HCT116 (cell line): ENCODE data around the gene PSMA3. TPM values are rescaled to one million over a fixed set of nuclear protein-coding genes. Genes with fewer than 3 reads are reported as not detected.

Experiments used
- ATAC-seq: fragments of 200-7000 bp; cut with Tn5 transposase; 2 replicates; pipeline ENCODE4 v1.9.1; 2020; ENCODE audit warnings: mild to moderate bottlenecking, moderate library complexity
- BruUV-seq: library from RNA; stranded (reverse); fragments of 400-500 nt; replicated peaks from 2 replicates; lab custom pipeline; 2021; lab: Mats Ljungman, UMichigan
- CTCF ChIA-PET: fragments of 300-600 bp; sonication (Branson Sonifier 250); formaldehyde crosslinking; loops from one replicate; lab custom pipeline; 2021; ENCODE audit warnings: antibody characterized with exemption; lab: Charles Lee
- POLR2A ChIA-PET: fragments of 300-600, 350-600 bp; sonication (Branson Sonifier 250); formaldehyde crosslinking; loops from one replicate; lab custom pipeline; 2021; ENCODE audit warnings: antibody characterized with exemption; lab: Charles Lee
- RAD21 ChIA-PET, 2 experiments: fragments of 300-600 bp; sonication (Branson Sonifier 250); formaldehyde crosslinking; loops; one replicate each; lab custom pipeline; 2023; ENCODE audit warnings: low total read pairs in 2 of 2; ENCODE audit not compliant: uncharacterized antibody in 2 of 2, unreplicated experiment in 2 of 2, low non-redundant PET in 1 of 2; lab: Charles Lee
- DNase-seq: peaks from one replicate; pipeline ENCODE4 v3.0.0-alpha.2; 2010; ENCODE audit warnings: low read depth, low spot score
- H2AFZ ChIP-seq: fragments of 200-600 bp; shearing (Covaris generic), sonication (generic); 2 replicates; pipeline ENCODE4 v1.6.1; 2017; ENCODE audit warnings: low read depth, mixed run types, mixed read lengths, antibody characterized with exemption, low read length; ENCODE audit not compliant: poor library complexity, severe bottlenecking
- H3K27ac ChIP-seq: 2 replicates; pipeline ENCODE4 v1.5.1; 2012; ENCODE audit warnings: low read depth, low read length
- H3K27me3 ChIP-seq: fragments of 200-600 bp; sonication (generic); 2 replicates; pipeline ENCODE4 v1.6.1; 2016; ENCODE audit warnings: mixed run types, low read length, mixed read lengths; ENCODE audit not compliant: insufficient read depth
- H3K36me3 ChIP-seq, 2 experiments: fragments of 200-500 bp in 1 of 2; fragments of 200-600 bp in 1 of 2; sonication (Bioruptor generic) in 1 of 2; sonication (generic) in 1 of 2; 2 replicates each; pipeline versions ENCODE4 v1.5.1 to v1.6.1; 2014 to 2016; ENCODE audit warnings: low read length in 2 of 2, inconsistent platforms in 1 of 2, mixed read lengths in 1 of 2, mixed run types in 1 of 2; ENCODE audit not compliant: insufficient read depth in 2 of 2, control insufficient read depth in 1 of 2
- H3K4me1 ChIP-seq, 2 experiments: fragments of 200-600 bp in 1 of 2; sonication (generic) in 1 of 2; 2 replicates each; pipeline versions ENCODE4 v1.5.1 to v1.6.1; 2012 to 2017; ENCODE audit warnings: low read length in 2 of 2, inconsistent platforms in 1 of 2, mild to moderate bottlenecking in 1 of 2, mixed read lengths in 1 of 2, mixed run types in 1 of 2, moderate library complexity in 1 of 2; ENCODE audit not compliant: insufficient read depth in 2 of 2, control insufficient read depth in 1 of 2
- H3K4me2 ChIP-seq: fragments of 200-600 bp; sonication (generic); 2 replicates; pipeline ENCODE4 v1.6.1; 2017; ENCODE audit warnings: mixed run types, low read length, mixed read lengths
- H3K4me3 ChIP-seq, 2 experiments: fragments of 200-600 bp in 1 of 2; sonication (generic) in 1 of 2; replicated peaks in 1 of 2; 2 replicates each; pipeline ENCODE4 v1.5.1; 2011 to 2016; ENCODE audit warnings: low read length in 2 of 2, control low read depth in 1 of 2, low read depth in 1 of 2, mild to moderate bottlenecking in 1 of 2, mixed read lengths in 1 of 2, mixed run types in 1 of 2
- H3K79me2 ChIP-seq: fragments of 200-600 bp; sonication (generic); 2 replicates; pipeline ENCODE4 v1.6.1; 2017; ENCODE audit warnings: mild to moderate bottlenecking, mixed run types, low read length, moderate library complexity, mixed read lengths; ENCODE audit not compliant: insufficient read depth
- H3K9ac ChIP-seq: fragments of 200-600 bp; sonication (generic); 2 replicates; pipeline ENCODE4 v1.6.1; 2016; ENCODE audit warnings: low read length, mixed read lengths
- H3K9me2 ChIP-seq: fragments of 200-600 bp; sonication (generic), shearing (Covaris generic); 2 replicates; pipeline ENCODE4 v1.6.1; 2017; ENCODE audit warnings: mixed run types, mild to moderate bottlenecking, moderate library complexity; ENCODE audit not compliant: insufficient read depth
- H3K9me3 ChIP-seq, 2 experiments: fragments of 200-500 bp in 1 of 2; fragments of 200-600 bp in 1 of 2; sonication (Bioruptor generic) in 1 of 2; sonication (generic) in 1 of 2; 2 replicates each; pipeline ENCODE4 v1.6.1; 2014 to 2017; ENCODE audit warnings: low read length in 2 of 2, mixed read lengths in 2 of 2, inconsistent platforms in 1 of 2, low read depth in 1 of 2, mild to moderate bottlenecking in 1 of 2, mixed run types in 1 of 2, moderate library complexity in 1 of 2; ENCODE audit not compliant: control insufficient read depth in 1 of 2, insufficient read depth in 1 of 2
- H4K20me1 ChIP-seq: fragments of 200-600 bp; sonication (generic), shearing (Covaris generic); 2 replicates; pipeline ENCODE4 v1.6.1; 2017; ENCODE audit warnings: mixed run types, mild to moderate bottlenecking, moderate library complexity; ENCODE audit not compliant: insufficient read depth
- CEBPB ChIP-seq: IDR thresholded peaks from 2 replicates; pipeline ENCODE4 v1.6.1; 2012; ENCODE audit warnings: low read depth
- FOSL1 ChIP-seq: IDR thresholded peaks from 2 replicates; pipeline ENCODE4 v1.6.1; 2012; ENCODE audit warnings: low read depth
- JUND ChIP-seq: IDR thresholded peaks from 2 replicates; pipeline ENCODE4 v1.6.1; 2012
- POLR2A ChIP-seq: IDR thresholded peaks from 2 replicates; pipeline ENCODE4 v1.7.0; 2011; ENCODE audit warnings: borderline replicate concordance; ENCODE audit not compliant: insufficient read depth, insufficient read length; ENCODE audit errors: extremely low read depth
- RAD21 ChIP-seq: IDR thresholded peaks from 2 replicates; pipeline ENCODE4 v1.6.1; 2012; ENCODE audit warnings: low read depth, mild to moderate bottlenecking
- SIN3A ChIP-seq: IDR thresholded peaks from 2 replicates; pipeline ENCODE4 v1.6.1; 2012; ENCODE audit warnings: low read depth
- ZFX ChIP-seq: fragments of 450-650 bp; IDR thresholded peaks from 2 replicates; pipeline ENCODE4 v1.6.1; 2017
- intact Hi-C: fragments of 100-400 bp; cut with micrococcal nuclease; formaldehyde crosslinking; loops from 2 replicates; pipeline ENCODE4 v1.10.0; 2022
- total RNA-seq: library from RNA; stranded (reverse); gene quantifications from one replicate; pipeline ENCODE4 v1.2.1, GENCODE V29; 2021; ENCODE audit not compliant: unreplicated experiment
- TF ChIP-seq, protein P1 (sequence below), 3 experiments: fragments of 200-600 bp in 1 of 3; sonication (generic) in 1 of 3; IDR thresholded peaks in 2 of 3; conservative IDR thresholded peaks in 1 of 3; 2 replicates each; pipeline ENCODE4 v1.5.1; 2012 to 2017; ENCODE audit warnings: low read depth in 2 of 3, low read length in 2 of 3, antibody characterized with exemption in 1 of 3, borderline replicate concordance in 1 of 3, control low read depth in 1 of 3, mild to moderate bottlenecking in 1 of 3, mixed read lengths in 1 of 3, mixed run types in 1 of 3, moderate library complexity in 1 of 3; ENCODE audit not compliant: insufficient read depth in 1 of 3
- TF ChIP-seq, protein P2 (sequence below): IDR thresholded peaks from 2 replicates; pipeline ENCODE4 v1.6.1; 2012
- TF ChIP-seq, protein P3 (sequence below): IDR thresholded peaks from 2 replicates; pipeline ENCODE4 v1.6.1; 2012
- TF ChIP-seq, protein P4 (sequence below): IDR thresholded peaks from 2 replicates; pipeline ENCODE4 v1.6.1; 2012; ENCODE audit warnings: low read depth

Gene PSMA3
- total RNA-seq, 1 experiment from 2014 or later, result 267 TPM

DNA sequence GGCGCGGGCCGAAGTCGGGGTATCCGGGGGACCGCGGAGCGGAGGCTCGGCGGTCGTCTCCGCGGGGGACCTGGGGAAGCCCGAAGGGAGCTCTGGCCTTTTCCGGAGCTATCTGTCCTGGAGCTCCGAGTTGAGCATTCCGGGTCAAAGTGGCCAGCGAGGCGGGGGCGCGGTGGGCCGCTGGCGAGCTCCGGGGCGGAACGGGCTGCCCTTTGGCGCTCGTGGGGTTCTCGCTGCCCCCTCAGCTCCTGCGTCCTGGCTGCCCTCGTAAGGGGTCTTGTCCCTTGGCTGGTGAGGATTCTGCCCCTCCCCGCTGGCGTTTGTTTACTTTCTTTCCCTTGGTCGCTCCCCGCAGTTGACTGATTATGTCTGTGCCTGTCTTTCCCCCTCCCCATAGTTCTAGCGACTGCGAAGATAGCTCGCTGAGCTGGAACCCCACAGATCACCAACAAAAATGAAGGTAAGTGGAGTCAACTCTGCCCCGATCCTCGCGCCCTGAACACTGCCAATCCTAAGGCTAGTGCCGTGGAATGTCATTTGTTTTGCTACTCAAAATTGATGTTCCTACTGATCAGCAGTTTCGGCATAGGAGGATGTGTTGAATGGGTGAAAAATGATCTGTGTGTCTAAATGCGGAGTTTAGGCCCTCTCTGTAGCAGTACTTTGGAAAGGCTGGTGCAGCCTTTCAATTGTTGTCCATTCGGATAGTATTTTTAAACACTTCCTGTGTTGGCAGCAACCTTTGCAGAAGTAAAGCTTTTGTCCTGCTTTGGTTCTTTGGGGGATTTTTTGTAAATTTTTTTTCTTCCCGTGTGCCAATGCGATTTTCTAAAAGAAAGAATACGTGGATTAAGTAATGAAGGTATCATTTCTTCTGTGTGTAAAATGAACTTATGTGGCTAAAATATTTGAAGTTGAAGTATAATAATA lies 55.0 kb downstream of the PSMA3 start:
- ChIA-PET CTCF (no interaction called here), POLR2A (no interaction called here), RAD21 (no interaction called here)
- DNase-seq (no peak), ATAC-seq (no peak)
- no peaks in the 10 kb centered on the region for H3K9me3 ChIP-seq
- peak overlapping the region; percentile 85 for H3K4me2 ChIP-seq
- no peaks in the 10 kb centered on the region for H3K27me3 ChIP-seq
- peak overlapping the region; percentile 83 to 91 for H3K4me3 ChIP-seq
- peaks cover 36% of the 10 kb centered on the region for H3K79me2 ChIP-seq
- TF ChIP-seq ZFX (0 out of 2 replicates have a peak, but pooled peaks have one; percentile 11), JUND (no peak)
- H3K9me2 ChIP-seq, result no peaks in the 10 kb centered on the region
- intact Hi-C loops, result loop anchor here (2.0 kb wide), 1 partner anchor 55 kb away; the partner anchor contains the start of gene PSMA3
- H3K9ac ChIP-seq, result peak overlapping the region; percentile 70
- H3K36me3 ChIP-seq, result peaks cover 8 to 11% of the 10 kb centered on the region in 2 experiments; a peak in 2 of 4 replicates
- H2AFZ ChIP-seq, result no peak overlapping the region
- peak overlapping the region; percentile 75 for H3K27ac ChIP-seq
- 0 out of 2 replicates have a peak, but pooled peaks cover 11% of the 10 kb centered on the region for H4K20me1 ChIP-seq
- TSS peak; percentile 47 for BruUV-seq
- H3K4me1 ChIP-seq, result peaks cover 12 to 13% of the 10 kb centered on the region in 2 experiments

DNA sequence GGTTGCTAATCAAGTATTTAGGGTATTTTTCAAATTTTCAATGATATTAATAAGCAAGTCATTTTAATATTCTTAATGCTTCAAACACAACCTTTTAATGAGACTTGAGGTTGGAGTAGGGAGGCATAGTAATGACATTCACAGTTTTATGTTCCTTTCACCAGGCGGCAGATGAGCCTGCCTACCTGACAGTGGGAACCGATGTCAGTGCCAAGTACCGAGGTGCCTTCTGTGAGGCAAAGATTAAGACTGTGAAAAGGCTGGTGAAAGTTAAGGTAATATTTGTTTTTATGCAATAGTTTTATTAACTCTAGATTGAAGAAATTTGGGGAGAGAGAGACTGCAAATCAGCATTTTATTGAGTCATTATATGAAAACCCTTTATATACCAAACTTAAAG lies 56.8 kb downstream of the PSMA3 start:
- DNase-seq (no peak), ATAC-seq (no peak)
- Histone ChIP-seq H2AFZ (no peak overlapping the region), H3K9me2 (no peaks in the 10 kb centered on the region), H3K4me1 (peaks cover 10 to 12% of the 10 kb centered on the region in 2 experiments), H3K36me3 (peaks cover 0 to 8% of the 10 kb centered on the region in 2 experiments; a peak in 1 of 4 replicates), H3K9ac (no peak overlapping the region), H4K20me1 (0 out of 2 replicates have a peak, but pooled peaks cover 9% of the 10 kb centered on the region), H3K4me2 (no peak overlapping the region), H3K4me3 (no peak overlapping the region), H3K27ac (no peak overlapping the region), H3K79me2 (peaks cover 18% of the 10 kb centered on the region), H3K27me3 (no peaks in the 10 kb centered on the region), H3K9me3 (no peaks in the 10 kb centered on the region)
- POLR2A ChIA-PET, result no interaction called here
- CTCF ChIA-PET, result no interaction called here
- intact Hi-C loops, result no loop called here
- no TSS peak for BruUV-seq
- RAD21 ChIA-PET, result no interaction called here
- no peak for TF ChIP-seq JUND
- TF ChIP-seq RAD21, result no peak
- TF ChIP-seq, protein P1, sequence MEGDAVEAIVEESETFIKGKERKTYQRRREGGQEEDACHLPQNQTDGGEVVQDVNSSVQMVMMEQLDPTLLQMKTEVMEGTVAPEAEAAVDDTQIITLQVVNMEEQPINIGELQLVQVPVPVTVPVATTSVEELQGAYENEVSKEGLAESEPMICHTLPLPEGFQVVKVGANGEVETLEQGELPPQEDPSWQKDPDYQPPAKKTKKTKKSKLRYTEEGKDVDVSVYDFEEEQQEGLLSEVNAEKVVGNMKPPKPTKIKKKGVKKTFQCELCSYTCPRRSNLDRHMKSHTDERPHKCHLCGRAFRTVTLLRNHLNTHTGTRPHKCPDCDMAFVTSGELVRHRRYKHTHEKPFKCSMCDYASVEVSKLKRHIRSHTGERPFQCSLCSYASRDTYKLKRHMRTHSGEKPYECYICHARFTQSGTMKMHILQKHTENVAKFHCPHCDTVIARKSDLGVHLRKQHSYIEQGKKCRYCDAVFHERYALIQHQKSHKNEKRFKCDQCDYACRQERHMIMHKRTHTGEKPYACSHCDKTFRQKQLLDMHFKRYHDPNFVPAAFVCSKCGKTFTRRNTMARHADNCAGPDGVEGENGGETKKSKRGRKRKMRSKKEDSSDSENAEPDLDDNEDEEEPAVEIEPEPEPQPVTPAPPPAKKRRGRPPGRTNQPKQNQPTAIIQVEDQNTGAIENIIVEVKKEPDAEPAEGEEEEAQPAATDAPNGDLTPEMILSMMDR (IDR thresholded peaks at IDR 0.05 in 2 of 3, conservative IDR thresholded peaks at IDR 0.05 in 1 of 3; ENCODE audit: borderline replicate concordance in 1 of 3, insufficient read depth in 1 of 3, low read depth in 2 of 3, low read length in 2 of 3), result no peak
- TF ChIP-seq, protein P2, sequence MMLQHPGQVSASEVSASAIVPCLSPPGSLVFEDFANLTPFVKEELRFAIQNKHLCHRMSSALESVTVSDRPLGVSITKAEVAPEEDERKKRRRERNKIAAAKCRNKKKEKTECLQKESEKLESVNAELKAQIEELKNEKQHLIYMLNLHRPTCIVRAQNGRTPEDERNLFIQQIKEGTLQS, result no peak
- no peak for TF ChIP-seq POLR2A
- TF ChIP-seq CEBPB, result no peak
- TF ChIP-seq, protein P3, sequence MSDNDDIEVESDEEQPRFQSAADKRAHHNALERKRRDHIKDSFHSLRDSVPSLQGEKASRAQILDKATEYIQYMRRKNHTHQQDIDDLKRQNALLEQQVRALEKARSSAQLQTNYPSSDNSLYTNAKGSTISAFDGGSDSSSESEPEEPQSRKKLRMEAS, result no peak
- TF ChIP-seq, protein P4, sequence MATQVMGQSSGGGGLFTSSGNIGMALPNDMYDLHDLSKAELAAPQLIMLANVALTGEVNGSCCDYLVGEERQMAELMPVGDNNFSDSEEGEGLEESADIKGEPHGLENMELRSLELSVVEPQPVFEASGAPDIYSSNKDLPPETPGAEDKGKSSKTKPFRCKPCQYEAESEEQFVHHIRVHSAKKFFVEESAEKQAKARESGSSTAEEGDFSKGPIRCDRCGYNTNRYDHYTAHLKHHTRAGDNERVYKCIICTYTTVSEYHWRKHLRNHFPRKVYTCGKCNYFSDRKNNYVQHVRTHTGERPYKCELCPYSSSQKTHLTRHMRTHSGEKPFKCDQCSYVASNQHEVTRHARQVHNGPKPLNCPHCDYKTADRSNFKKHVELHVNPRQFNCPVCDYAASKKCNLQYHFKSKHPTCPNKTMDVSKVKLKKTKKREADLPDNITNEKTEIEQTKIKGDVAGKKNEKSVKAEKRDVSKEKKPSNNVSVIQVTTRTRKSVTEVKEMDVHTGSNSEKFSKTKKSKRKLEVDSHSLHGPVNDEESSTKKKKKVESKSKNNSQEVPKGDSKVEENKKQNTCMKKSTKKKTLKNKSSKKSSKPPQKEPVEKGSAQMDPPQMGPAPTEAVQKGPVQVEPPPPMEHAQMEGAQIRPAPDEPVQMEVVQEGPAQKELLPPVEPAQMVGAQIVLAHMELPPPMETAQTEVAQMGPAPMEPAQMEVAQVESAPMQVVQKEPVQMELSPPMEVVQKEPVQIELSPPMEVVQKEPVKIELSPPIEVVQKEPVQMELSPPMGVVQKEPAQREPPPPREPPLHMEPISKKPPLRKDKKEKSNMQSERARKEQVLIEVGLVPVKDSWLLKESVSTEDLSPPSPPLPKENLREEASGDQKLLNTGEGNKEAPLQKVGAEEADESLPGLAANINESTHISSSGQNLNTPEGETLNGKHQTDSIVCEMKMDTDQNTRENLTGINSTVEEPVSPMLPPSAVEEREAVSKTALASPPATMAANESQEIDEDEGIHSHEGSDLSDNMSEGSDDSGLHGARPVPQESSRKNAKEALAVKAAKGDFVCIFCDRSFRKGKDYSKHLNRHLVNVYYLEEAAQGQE, result no peak
- no peak for TF ChIP-seq FOSL1
- no peak for TF ChIP-seq SIN3A
- TF ChIP-seq ZFX, result no peak
